CD1c-positive myeloid dendritic cell (primary cell): ENCODE results near the gene ACOX2.

Experiments used
- DNase-seq: peaks from one replicate; pipeline ENCODE4 v3.0.0-alpha.2; 2016; ENCODE audit errors: extremely low spot score

ACOX2 gene

GRCh38 chr3:58508437-58508836 is 28.6 kb downstream of the ACOX2 start:
- DNase-seq: no peak

- no peak for DNase-seq
Observed at GRCh38 chr3:58507356-58508078, 29.5 kb downstream of the ACOX2 start.

- peak; percentile 32 for DNase-seq
Observed at GRCh38 chr3:58502872-58503271, 34.1 kb downstream of the ACOX2 start.

- DNase-seq: no peak
Observed at GRCh38 chr3:58497097-58497496, 39.9 kb downstream of the ACOX2 start.

GRCh38 chr3:58496206-58496857 is 40.7 kb downstream of the ACOX2 start:
- no peak for DNase-seq

GRCh38 chr3:58495101-58495500 is 41.9 kb downstream of the ACOX2 start:
- DNase-seq: no peak

GRCh38 chr3:58494107-58494506 is 42.9 kb downstream of the ACOX2 start:
- no peak for DNase-seq

- peak; percentile 46 for DNase-seq
Observed at GRCh38 chr3:58492494-58492905, 44.5 kb downstream of the ACOX2 start.

GRCh38 chr3:58491506-58492402 is 45.2 kb downstream of the ACOX2 start, which contains the start of gene KCTD6:
Gene KCTD6 (plus strand): TSS chr3:58492096. CDS start chr3:58498756, 6,660 bp downstream.
- DNase-seq: peak; percentile 97

GRCh38 chr3:58490860-58491501 is 46.0 kb downstream of the ACOX2 start:
- no peak for DNase-seq

GRCh38 chr3:58488967-58489366 is 48.0 kb downstream of the ACOX2 start:
- DNase-seq: no peak

GRCh38 chr3:58487140-58487886 is 49.7 kb downstream of the ACOX2 start:
- peak; percentile 51 for DNase-seq

- peak; percentile 62 for DNase-seq
Observed at GRCh38 chr3:58485801-58486435, 51.1 kb downstream of the ACOX2 start.

GRCh38 chr3:58484722-58485069 is 52.3 kb downstream of the ACOX2 start:
- no peak for DNase-seq

- peak; percentile 61 for DNase-seq
Observed at GRCh38 chr3:58484045-58484721, 52.8 kb downstream of the ACOX2 start.

GRCh38 chr3:58482917-58483636 is 53.9 kb downstream of the ACOX2 start:
- peak; percentile 50 for DNase-seq

GRCh38 chr3:58480309-58480708 is 56.7 kb downstream of the ACOX2 start:
- DNase-seq: no peak

- DNase-seq: peak; percentile 59
Observed at GRCh38 chr3:58478781-58479180, 58.2 kb downstream of the ACOX2 start.

GRCh38 chr3:58474967-58475578 is 61.9 kb downstream of the ACOX2 start:
- DNase-seq: peak; percentile 40
